GM13976 (cell line): ENCODE measurements around the gene CCDC47.
"Not testable (repeated sequence)": the region's sequence is repeated elsewhere in the genome, so short reads cannot be mapped to it uniquely, and the experiment has no call there.

Experiments used
- DNase-seq: peaks from one replicate; pipeline ENCODE4 v3.0.0; 2012; ENCODE audit warnings: low spot score
- in situ Hi-C: fragments of 300-500 bp; cut with MboI; formaldehyde crosslinking; loops from one replicate; pipeline ENCODE4 v1.12.0; 2022; ENCODE audit warnings: low sequenced_read_pairs, mixed read lengths, inconsistent platforms; ENCODE audit not compliant: unreplicated experiment
- TF ChIP-seq, protein P1 (sequence below): IDR thresholded peaks from 2 replicates; pipeline ENCODE4 v1.5.1; 2012; ENCODE audit warnings: borderline replicate concordance, mild to moderate bottlenecking; ENCODE audit not compliant: insufficient read depth; ENCODE audit errors: extremely low read depth, missing control alignments, control extremely low read depth

CCDC47 gene

GRCh38 chr17:63741408-63742173, 31.8 kb downstream of the CCDC47 start, which contains the start of gene STRADA:
STRADA (minus strand) TSS chr17:63741799; CDS start chr17:63728369, 13,430 bp downstream.
- TF ChIP-seq, protein P1, sequence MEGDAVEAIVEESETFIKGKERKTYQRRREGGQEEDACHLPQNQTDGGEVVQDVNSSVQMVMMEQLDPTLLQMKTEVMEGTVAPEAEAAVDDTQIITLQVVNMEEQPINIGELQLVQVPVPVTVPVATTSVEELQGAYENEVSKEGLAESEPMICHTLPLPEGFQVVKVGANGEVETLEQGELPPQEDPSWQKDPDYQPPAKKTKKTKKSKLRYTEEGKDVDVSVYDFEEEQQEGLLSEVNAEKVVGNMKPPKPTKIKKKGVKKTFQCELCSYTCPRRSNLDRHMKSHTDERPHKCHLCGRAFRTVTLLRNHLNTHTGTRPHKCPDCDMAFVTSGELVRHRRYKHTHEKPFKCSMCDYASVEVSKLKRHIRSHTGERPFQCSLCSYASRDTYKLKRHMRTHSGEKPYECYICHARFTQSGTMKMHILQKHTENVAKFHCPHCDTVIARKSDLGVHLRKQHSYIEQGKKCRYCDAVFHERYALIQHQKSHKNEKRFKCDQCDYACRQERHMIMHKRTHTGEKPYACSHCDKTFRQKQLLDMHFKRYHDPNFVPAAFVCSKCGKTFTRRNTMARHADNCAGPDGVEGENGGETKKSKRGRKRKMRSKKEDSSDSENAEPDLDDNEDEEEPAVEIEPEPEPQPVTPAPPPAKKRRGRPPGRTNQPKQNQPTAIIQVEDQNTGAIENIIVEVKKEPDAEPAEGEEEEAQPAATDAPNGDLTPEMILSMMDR = no peak
- peak; percentile 98 for DNase-seq
- in situ Hi-C loops = no loop called here

DNA sequence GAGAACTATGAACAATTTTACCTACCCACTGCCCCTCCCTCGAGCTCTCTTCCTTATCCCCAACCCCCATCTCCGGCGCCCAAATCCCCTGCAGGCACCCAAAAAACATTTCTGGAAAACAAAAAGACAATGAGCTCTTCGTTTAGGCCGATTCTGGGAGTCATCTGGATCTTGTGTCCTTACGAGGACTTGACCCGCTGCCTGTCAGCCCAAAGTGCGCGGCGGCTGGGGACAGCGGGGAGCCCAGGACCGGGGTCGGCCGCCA, 32.3 kb downstream of the CCDC47 start:
- DNase-seq = no peak
- TF ChIP-seq, protein P1 = no peak
- in situ Hi-C loops = no loop called here

- TF ChIP-seq, protein P1 = no peak
- DNase-seq = peak; percentile 19
- in situ Hi-C loops = no loop called here
These were observed 32.8 kb downstream of the CCDC47 start for GRCh38 chr17:63740464-63741142.

GRCh38 chr17:63735691-63736090, 37.7 kb downstream of the CCDC47 start:
- in situ Hi-C loops = no loop called here

GRCh38 chr17:63722403-63722802, 51.0 kb downstream of the CCDC47 start:
- in situ Hi-C loops = no loop called here
- no peak for DNase-seq
- TF ChIP-seq, protein P1 = no peak

More at GRCh38 chr17:63735691-63736090, 37.7 kb downstream of the CCDC47 start:
- TF ChIP-seq, protein P1 = no peak
- DNase-seq = no peak

- in situ Hi-C loops = not testable (repeated sequence)
These were observed 53.2 kb downstream of the CCDC47 start for GRCh38 chr17:63720194-63720593.

DNA sequence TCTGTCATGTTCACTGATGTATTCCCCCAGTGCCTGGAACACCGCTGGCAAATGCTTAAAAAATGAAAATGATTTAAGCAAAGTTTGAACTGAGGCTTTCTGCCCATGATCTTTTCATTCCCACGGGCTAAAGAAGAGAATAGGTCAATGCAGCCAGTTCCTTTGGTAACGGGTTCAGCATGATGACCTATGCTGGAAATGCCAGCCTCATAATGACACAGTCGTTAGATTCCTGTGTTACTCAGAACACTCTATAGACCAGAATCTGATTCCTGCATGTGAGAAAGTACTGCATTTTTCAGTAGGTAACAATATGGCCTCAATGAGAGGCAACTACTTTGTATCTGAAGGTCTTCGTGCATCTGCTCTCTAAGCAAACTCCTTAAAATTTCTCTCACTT, 54.4 kb downstream of the CCDC47 start:
- no peak for DNase-seq
- TF ChIP-seq, protein P1 = no peak
- in situ Hi-C loops = no loop called here

More at GRCh38 chr17:63720194-63720593, 53.2 kb downstream of the CCDC47 start:
- not testable (repeated sequence) for DNase-seq
